Brain microvascular endothelial cell (primary cell): ENCODE measurements around the gene TRIP6.

Experiments used
- DNase-seq: peaks from one replicate; pipeline ENCODE4 v3.0.0-alpha.2; 2020
- H3K27ac ChIP-seq: fragments of 250-450 bp; sonication (Bioruptor Pico); 2 replicates; pipeline ENCODE4 v1.5.1; 2020; ENCODE audit warnings: mild to moderate bottlenecking, moderate library complexity
- H3K27me3 ChIP-seq: fragments of 250-450 bp; sonication (Bioruptor Pico); replicated peaks from 2 replicates; pipeline ENCODE4 v1.5.1; 2020; ENCODE audit warnings: mild to moderate bottlenecking
- H3K36me3 ChIP-seq: fragments of 250-450 bp; sonication (Bioruptor Pico); replicated peaks from 2 replicates; pipeline ENCODE4 v1.5.1; 2020; ENCODE audit warnings: mild to moderate bottlenecking
- H3K4me3 ChIP-seq: 2 replicates; pipeline ENCODE4 v1.5.1; 2011; ENCODE audit warnings: low read depth, mild to moderate bottlenecking, control low read depth, low read length, moderate library complexity
- in situ Hi-C: cut with HindIII; loops from 2 replicates; pipeline ENCODE4 v1.10.0; 2017; ENCODE audit warnings: low sequenced_read_pairs, low pct_ligation_motif_present
- TF ChIP-seq, protein P1 (sequence below): IDR thresholded peaks from 2 replicates; pipeline ENCODE4 v1.5.1; 2011; ENCODE audit warnings: low read depth, mild to moderate bottlenecking, moderate library complexity, low read length, control low read depth, inconsistent platforms; ENCODE audit errors: missing control alignments

Gene TRIP6

DNA sequence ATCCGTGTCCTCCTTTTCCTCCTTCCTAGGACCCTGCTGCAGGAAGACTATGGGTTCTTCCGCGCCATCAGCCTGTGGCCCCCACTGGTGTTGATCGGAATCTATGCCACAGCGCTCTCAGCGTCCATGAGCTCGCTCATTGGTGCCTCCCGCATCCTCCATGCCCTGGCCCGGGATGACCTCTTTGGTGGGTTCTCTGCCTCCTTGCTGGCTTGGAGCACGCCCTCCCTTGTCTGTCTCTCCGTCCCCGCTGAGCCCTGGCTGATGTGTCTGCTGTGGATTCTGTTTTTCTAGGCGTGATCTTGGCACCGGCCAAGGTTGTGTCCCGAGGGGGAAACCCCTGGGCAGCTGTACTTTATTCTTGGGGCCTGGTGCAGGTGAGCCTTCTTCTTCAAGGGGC, 7.3 kb upstream of the TRIP6 start:
- TF ChIP-seq, protein P1, sequence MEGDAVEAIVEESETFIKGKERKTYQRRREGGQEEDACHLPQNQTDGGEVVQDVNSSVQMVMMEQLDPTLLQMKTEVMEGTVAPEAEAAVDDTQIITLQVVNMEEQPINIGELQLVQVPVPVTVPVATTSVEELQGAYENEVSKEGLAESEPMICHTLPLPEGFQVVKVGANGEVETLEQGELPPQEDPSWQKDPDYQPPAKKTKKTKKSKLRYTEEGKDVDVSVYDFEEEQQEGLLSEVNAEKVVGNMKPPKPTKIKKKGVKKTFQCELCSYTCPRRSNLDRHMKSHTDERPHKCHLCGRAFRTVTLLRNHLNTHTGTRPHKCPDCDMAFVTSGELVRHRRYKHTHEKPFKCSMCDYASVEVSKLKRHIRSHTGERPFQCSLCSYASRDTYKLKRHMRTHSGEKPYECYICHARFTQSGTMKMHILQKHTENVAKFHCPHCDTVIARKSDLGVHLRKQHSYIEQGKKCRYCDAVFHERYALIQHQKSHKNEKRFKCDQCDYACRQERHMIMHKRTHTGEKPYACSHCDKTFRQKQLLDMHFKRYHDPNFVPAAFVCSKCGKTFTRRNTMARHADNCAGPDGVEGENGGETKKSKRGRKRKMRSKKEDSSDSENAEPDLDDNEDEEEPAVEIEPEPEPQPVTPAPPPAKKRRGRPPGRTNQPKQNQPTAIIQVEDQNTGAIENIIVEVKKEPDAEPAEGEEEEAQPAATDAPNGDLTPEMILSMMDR, result no peak
- no peak for DNase-seq
- peaks cover 8% of the 10 kb centered on the region for H3K36me3 ChIP-seq
- H3K27ac ChIP-seq, result no peak overlapping the region
- no peaks in the 10 kb centered on the region for H3K27me3 ChIP-seq
- H3K4me3 ChIP-seq, result no peak overlapping the region
- in situ Hi-C loops, result no loop called here

DNA sequence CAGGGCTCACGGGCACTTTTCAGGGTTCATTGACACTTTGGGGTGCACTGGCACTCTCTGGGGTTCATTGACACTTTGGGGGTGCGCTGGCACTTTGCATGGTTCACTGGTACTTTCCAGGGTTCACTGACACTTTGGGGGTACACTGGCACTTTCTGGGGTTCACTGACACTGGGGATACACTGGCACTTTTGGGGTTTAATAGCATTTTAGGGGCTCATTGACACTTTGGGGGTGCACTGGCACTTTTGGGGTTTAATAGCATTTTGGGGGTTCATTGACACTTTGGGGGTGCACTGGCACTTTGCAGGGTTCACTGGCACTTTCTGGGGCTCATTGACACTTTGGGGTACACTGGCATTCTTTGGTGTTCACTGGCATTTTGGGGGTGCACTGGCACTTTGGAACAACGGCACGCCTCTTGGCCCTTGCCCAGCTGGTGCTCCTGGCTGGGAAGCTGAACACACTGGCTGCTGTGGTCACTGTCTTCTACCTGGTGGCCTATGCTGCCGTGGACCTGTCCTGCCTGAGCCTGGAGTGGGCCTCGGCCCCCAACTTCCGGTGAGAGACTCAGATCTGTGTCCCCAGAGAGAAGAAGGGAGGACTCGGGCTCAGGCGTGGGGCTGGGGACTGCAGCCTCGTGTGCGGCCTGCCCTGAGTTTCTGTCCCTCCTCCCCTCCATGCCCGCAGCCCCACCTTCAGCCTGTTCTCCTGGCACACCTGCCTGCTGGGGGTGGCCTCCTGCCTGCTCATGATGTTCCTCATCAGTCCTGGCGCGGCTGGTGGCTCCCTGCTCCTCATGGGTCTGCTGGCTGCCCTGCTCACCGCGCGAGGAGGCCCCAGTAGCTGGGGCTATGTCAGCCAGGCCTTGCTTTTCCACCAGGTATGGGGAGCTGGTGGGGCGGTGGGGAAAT, 6.2 kb upstream of the TRIP6 start:
- TF ChIP-seq, protein P1, result no peak
- no peaks in the 10 kb centered on the region for H3K27me3 ChIP-seq
- DNase-seq, result no peak
- in situ Hi-C loops, result no loop called here
- no peak overlapping the region for H3K4me3 ChIP-seq
- no peak overlapping the region for H3K27ac ChIP-seq
- H3K36me3 ChIP-seq, result peaks cover 8% of the 10 kb centered on the region

DNA sequence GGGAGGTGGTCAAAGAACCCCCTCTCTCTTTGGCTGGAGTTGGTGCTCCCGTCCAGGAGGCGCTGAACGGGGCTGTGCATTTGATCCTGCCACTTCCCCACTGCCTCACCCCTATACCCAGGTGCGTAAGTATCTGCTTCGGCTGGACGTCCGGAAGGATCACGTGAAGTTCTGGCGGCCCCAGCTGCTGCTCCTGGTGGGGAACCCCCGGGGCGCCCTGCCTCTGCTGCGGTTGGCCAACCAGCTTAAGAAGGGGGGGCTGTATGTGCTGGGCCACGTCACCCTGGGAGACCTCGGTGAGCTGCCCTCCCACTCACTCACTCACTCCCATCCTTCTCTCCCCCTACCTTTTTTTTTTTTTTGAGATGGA, 5.6 kb upstream of the TRIP6 start:
- Histone ChIP-seq H3K27me3 (no peaks in the 10 kb centered on the region), H3K27ac (no peak overlapping the region), H3K36me3 (peaks cover 8% of the 10 kb centered on the region), H3K4me3 (no peak overlapping the region)
- in situ Hi-C loops, result no loop called here
- DNase-seq, result no peak
- TF ChIP-seq, protein P1, result no peak

DNA sequence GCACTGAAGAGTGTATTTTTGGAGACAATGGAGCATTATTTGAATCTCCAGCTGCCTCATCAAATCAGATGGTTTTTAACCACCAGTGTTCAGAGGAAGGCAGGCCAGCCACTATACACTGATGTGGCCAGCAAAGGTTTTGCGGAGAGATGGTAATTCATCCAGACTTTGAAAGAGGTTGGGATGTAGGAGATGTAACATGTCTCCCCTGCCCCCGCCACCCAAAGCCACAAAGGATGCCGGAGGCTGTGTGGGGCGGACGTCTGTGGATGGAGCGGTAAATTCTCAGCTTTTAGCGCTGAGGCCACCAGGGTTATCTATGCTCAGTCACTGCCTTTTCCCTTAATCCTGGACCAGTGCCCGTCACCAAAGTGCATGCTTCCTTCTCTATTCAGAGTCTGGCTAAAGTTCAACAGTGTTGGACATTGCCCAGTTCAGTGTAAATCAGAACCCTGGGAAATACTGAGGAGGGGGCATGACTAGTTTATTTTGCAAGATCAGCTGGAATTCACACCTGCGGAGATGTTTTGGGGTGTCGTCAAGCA, 3.7 kb upstream of the TRIP6 start:
- H3K4me3 ChIP-seq, result no peak overlapping the region
- no peak for DNase-seq
- TF ChIP-seq, protein P1, result no peak
- in situ Hi-C loops, result no loop called here
- no peaks in the 10 kb centered on the region for H3K27me3 ChIP-seq
- no peak overlapping the region for H3K27ac ChIP-seq
- H3K36me3 ChIP-seq, result peaks cover 8% of the 10 kb centered on the region

DNA sequence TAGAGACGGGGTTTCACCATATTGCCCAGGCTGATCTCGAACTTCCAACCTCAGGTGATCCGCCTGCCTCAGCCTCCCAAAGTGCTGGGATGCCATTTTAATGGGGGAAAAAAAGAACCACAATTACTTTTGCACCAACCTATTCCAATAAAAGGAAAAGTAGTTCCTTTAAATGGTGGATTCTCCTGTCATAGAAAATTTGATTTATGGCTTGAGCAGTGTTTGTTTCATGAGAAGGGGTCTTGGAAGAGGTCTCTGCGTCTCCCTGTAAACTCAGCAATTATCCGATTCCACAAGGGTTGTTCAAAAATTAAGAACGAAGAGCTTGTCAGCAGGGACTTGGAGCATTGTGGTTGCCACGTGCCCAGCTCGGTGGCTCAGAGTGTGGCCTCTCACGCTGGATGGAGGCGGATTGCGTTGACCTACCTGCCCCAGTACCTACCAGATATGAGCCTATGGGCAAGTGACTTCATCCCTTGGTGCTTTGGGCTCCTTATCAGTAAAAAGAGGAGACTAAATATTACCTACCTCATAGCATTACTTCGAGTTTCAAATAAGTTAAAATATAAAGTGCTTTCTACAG, 2.8 kb upstream of the TRIP6 start:
- in situ Hi-C loops, result no loop called here
- peaks cover 11% of the 10 kb centered on the region for H3K36me3 ChIP-seq
- no peak for DNase-seq

More for the DNA sequence above, 2.8 kb upstream of the TRIP6 start:
- no peak overlapping the region for H3K4me3 ChIP-seq
- TF ChIP-seq, protein P1, result no peak
- H3K27me3 ChIP-seq, result no peaks in the 10 kb centered on the region
- no peak overlapping the region for H3K27ac ChIP-seq
